Measurements from ENCODE around the gene MGST3.

Gene MGST3

GRCh38 chr1:165633614-165634013, 2.6 kb downstream of the MGST3 start:
- TF ChIP-seq REST (IDR thresholded peaks at IDR 0.05; ENCODE audit: insufficient read depth in 1 of 2, low read depth in 2 of 2, low read length in 2 of 2) (no peak), POLR2AphosphoS5 (IDR thresholded peaks at IDR 0.05; ENCODE audit: low read depth, low read length) (no peak), SIN3A (IDR thresholded peaks at IDR 0.05; ENCODE audit: borderline replicate concordance, insufficient read depth, low read length) (no peak), FOXP2 (optimal IDR thresholded peaks at IDR 0.05; ENCODE audit: borderline replicate concordance, extremely low read depth, extremely low read length, insufficient read depth) (no peak), TAF1 (IDR thresholded peaks at IDR 0.05; ENCODE audit: borderline replicate concordance, insufficient read depth, low read length) (no peak)

- TF ChIP-seq SIN3A (IDR thresholded peaks at IDR 0.05; ENCODE audit: borderline replicate concordance, insufficient read depth, low read length) (no peak), REST (IDR thresholded peaks at IDR 0.05; ENCODE audit: insufficient read depth in 1 of 2, low read depth in 2 of 2, low read length in 2 of 2) (no peak)
Measured at GRCh38 chr1:165634154-165634921, 3.3 kb downstream of the MGST3 start.

GRCh38 chr1:165635329-165635728, 4.3 kb downstream of the MGST3 start:
- TF ChIP-seq POLR2AphosphoS5 (IDR thresholded peaks at IDR 0.05; ENCODE audit: low read depth, low read length) = no peak
- no peak for TF ChIP-seq TAF1 (IDR thresholded peaks at IDR 0.05; ENCODE audit: borderline replicate concordance, insufficient read depth, low read length)
- TF ChIP-seq SIN3A (IDR thresholded peaks at IDR 0.05; ENCODE audit: borderline replicate concordance, insufficient read depth, low read length) = no peak
- no peak for TF ChIP-seq FOXP2 (optimal IDR thresholded peaks at IDR 0.05; ENCODE audit: borderline replicate concordance, extremely low read depth, extremely low read length, insufficient read depth)

- no peak for TF ChIP-seq FOXP2 (optimal IDR thresholded peaks at IDR 0.05; ENCODE audit: borderline replicate concordance, extremely low read depth, extremely low read length, insufficient read depth)
- no peak for TF ChIP-seq SIN3A (IDR thresholded peaks at IDR 0.05; ENCODE audit: borderline replicate concordance, insufficient read depth, low read length)
- TF ChIP-seq TAF1 (IDR thresholded peaks at IDR 0.05; ENCODE audit: borderline replicate concordance, insufficient read depth, low read length) = no peak
- no peak for TF ChIP-seq REST (IDR thresholded peaks at IDR 0.05; ENCODE audit: insufficient read depth in 1 of 2, low read depth in 2 of 2, low read length in 2 of 2)
- no peak for TF ChIP-seq POLR2AphosphoS5 (IDR thresholded peaks at IDR 0.05; ENCODE audit: low read depth, low read length)
Measured at GRCh38 chr1:165635823-165636222, 4.8 kb downstream of the MGST3 start.

- TF ChIP-seq POLR2AphosphoS5 (IDR thresholded peaks at IDR 0.05; ENCODE audit: low read depth, low read length) (no peak), TAF1 (IDR thresholded peaks at IDR 0.05; ENCODE audit: borderline replicate concordance, insufficient read depth, low read length) (no peak), SIN3A (IDR thresholded peaks at IDR 0.05; ENCODE audit: borderline replicate concordance, insufficient read depth, low read length) (no peak), REST (IDR thresholded peaks at IDR 0.05; ENCODE audit: insufficient read depth in 1 of 2, low read depth in 2 of 2, low read length in 2 of 2) (no peak), FOXP2 (optimal IDR thresholded peaks at IDR 0.05; ENCODE audit: borderline replicate concordance, extremely low read depth, extremely low read length, insufficient read depth) (no peak)
Measured at GRCh38 chr1:165637427-165637826, 6.4 kb downstream of the MGST3 start.

Data from PFSK-1 (cell line).